ENCODE results near the gene KLC4.
"Not testable (repeated sequence)": the region's sequence is repeated elsewhere in the genome, so short reads cannot be mapped to it uniquely, and the experiment has no call there.

The KLC4 gene

DNA sequence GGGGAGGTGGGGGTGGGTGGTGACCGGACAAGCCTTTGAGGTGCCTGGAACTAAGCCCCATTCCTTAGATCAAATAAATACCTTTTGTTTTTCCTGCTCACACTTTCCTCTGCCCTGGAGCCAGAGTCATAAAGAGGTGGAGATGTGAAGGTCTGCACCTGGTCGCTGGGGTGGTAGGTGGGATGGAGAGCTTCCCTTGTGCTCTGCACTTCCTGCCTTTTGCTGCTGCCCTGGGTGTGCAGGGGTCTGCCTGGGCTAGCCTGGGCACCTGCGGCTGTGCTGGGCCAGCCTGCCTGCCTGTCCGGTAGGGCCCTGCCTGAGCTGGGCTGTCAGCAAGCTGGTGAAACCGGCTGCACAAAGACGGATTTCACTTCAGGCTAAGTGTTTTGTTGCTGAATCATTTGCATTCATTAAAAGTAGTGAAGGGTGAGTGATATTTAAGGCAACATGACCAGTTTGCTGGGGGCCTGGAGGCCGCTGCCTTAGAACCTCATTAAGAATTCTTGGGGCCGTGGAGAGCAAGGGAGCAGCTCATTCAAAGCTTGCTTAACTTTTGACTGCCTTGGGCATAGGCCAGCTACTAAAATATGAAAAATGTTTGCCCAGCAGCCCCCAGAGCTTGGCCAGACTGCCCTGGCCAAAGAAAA lies 37.1 kb downstream of the KLC4 start:
- no peak for DNase-seq

DNA sequence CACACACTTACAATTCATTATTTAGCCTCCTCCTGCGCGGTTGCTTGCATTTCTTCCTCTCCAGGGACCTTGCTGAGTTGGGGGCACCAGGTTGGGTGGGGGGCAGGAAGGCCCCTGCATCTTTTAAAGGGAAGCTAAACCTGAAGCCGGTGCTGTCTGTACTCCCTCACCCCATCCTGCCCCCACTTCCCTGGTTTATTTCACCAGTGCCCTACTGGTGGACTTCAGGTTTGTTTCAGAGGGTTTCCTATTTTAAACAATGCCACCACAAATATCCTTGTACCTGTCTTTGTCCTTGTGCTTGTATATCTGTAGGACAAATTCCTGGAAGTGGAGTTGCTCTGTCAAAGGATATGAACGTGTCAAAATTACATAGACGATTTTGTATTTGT lies 37.7 kb downstream of the KLC4 start:
- DNase-seq: no peak

DNA sequence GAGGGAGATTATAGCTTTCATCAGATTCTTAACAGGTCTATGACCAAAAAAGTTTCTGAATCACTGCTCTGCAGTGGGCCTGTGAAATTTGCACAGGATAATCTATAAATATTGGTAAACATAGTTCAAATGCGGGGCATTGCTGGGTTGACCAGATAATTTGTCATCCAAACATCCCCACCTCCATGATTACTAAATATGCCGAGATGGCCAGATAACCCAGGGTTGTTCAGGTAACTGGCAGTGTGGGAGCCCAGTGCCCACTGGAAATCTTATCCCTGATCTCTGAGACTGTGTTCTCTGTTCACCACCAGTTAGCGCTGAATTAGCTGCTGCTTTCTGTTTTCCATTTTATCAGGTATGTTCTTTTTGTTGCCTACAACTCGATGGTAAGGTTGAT lies 38.1 kb downstream of the KLC4 start:
- DNase-seq: no peak

DNA sequence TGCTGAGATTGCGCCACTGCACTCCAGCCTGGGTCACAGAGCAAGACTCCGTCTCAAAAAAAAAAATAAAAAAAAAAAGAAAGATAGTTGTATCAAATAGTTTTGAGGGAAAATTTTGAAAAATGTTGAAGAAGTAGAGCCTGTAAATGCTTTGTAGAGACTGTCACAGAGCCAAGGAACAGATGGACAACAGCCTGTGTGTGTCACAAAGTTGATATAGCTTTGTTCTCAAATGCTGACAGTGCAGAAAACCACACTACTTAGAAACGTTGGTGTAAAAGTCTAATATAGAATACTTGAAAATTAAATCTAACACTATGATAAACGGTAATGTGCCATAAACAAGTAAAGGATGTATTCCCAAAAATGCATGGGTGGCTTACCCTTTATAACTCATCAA lies 42.1 kb downstream of the KLC4 start:
- no peak for DNase-seq

DNA sequence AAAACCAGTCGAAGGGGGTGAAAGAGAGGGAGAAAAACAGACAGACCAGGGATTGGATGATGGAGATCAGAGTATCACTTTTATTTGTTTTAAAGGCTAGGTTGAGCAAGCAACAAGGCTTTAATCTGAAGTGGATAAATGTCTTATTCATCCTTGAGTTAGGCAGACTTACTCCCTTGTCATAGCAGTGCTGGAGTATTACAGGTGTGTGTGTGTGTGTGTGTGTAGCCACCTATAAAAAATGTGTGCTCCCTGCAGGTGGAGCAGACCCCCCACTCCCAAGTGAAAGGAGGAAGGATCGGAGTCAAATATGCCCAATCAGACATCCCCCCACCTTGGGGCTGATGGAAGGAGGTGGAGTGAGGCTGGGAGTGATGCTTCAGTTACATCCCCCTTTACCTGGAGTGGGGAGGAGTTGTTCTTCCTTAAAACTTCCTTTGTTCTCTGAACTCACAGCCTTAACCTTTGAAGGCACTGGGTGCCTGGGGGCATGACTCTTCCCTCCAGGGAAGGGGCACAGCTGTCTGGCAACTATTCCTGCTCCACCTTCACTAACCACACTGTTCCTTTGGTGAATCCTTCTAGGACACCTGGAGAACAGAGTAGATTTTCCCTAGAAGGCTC lies 43.9 kb downstream of the KLC4 start:
- DNase-seq: no peak

DNA sequence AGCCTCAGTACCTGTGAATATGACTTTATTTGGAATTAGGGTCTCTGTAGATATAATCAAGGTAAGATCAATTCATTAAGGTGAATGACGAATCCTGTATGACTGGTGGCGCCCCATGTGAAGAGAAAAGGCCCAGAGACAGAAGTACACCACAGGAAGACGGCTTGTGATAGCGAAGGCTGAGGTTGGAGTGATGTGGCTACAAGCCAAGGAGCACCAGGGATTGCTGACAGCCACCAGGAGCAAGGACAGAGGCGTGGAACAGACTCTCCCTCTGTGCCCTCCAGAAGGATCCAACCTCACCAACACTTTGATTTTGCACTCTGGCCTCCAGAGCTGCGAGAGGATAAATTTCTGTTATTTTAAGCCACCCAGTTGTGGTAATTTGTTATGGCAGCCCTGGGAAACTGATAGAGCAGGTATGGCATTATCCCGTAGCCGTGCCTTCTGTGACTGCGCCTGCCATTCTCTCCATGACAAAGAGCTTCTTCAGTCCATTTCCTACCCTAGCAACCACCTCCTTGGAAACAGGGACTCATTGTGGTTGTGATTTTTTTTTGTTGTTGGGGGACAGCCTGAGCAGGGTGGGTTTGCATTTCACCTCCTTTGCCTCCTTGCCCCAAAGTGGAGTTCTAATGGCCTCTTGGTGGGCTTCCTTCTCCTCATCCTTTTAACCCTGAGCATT lies 46.2 kb downstream of the KLC4 start:
- no peak for DNase-seq

DNA sequence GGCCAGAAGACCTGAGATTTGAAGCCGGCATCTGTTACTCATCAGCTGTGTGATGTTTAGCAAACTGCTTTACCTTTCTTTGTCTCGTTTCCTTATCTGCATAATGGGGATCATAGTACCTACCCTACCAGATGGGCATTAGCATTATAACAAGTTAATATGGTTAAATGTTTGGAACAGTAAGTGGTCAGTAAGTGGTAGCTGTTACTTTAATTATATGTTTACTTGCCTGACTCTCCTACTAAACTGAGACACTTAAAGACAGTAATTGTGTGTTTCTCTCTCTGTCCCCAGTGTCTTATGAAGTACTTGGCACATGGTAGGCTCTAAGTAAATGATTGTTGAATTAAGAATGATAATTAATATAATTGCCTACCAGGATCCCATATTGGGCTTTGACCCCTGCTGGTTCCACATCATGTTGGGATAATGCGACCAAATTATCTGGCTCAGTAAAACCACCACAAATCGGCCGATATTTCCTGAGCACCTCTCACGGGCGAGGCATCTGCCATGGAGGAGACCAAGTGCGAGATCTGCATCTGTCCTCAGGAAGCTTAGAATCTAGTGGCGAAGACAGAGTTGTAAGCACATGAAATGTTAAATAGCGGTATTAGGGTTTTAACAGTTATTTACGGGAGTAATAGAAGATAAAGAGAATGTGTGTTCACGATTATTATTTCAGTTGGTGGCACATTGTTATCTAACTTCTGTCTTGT lies 48.1 kb downstream of the KLC4 start:
- no peak for DNase-seq

DNA sequence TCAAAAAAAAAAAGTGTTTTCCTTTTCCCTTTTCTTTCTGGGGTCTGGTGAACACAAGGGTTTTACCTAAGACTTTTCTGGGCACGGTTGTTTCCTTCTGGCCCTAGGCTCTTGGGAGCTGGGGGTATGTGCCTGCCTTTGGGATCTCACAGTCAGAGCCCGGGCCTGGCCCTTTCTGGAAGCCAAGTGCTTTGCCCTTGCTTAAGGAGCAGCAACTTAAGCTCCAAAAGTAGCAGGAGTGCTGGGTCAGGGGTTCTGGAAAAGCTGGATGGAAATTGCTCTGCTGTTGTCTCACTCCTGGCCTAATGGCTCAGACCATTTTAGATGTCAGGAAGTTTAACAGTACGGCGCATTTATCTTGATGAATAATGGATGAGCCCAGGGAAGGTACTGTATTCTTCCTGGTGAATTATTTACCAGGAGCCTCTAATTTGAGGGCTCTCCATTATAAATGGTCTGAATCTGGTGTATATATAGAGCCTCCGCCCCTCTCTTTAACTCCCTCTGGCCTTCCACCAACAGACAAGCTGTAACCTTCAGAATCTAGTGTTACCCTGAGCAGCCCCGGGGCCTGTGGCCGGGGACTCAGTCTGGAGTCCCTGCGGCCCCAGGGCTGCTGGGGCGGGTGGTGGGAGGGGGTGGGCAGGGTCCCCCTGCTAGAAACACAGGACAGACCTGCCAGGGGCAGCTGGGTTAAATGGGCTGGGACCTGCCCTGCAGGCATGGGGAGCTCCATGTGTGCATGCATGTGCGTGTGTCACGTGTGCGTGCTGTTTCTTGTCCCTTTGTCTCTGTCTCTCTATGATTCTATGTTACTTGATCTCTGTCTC lies 54.2 kb downstream of the KLC4 start:
- no peak for DNase-seq

DNA sequence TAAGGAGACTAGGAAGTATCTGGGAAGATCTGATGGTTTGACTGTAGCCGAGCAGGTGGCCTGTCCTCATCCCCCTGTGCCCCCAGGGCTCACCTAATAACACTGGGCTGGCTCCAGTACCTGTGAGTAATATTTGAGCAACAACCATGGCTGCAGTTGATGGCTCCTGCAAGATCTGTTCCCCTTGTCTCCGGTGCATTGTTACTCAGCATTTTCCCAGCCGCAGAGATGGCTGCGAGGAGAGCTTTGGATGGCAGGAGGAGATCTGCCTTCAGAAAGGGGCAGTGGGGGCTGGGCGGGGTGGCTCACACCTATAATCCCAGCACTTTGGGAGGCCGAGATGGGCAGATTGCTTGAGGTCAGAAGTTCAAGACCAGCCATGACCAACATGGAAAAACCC lies 55.9 kb downstream of the KLC4 start:
- no peak for DNase-seq

DNA sequence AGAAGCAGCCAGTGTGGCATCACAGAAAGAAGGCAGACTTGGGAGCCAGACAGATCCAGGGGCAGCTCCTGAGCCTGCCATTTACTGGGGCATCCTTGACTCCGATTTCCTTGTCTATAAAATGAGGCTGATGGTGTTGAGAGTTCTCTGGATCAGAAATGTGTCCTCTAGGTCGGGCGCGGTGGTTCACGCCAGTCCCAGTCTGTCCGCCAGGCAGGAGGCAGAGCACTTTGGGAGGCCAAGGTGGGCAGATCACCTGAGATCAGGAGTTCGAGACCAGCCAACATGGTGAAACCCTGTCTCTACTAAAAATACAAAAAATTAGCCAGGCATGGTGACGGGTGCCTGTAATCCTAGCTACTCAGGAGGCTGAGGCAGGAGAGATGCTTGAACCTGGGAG lies 58.0 kb downstream of the KLC4 start:
- DNase-seq: not testable (repeated sequence)

DNA sequence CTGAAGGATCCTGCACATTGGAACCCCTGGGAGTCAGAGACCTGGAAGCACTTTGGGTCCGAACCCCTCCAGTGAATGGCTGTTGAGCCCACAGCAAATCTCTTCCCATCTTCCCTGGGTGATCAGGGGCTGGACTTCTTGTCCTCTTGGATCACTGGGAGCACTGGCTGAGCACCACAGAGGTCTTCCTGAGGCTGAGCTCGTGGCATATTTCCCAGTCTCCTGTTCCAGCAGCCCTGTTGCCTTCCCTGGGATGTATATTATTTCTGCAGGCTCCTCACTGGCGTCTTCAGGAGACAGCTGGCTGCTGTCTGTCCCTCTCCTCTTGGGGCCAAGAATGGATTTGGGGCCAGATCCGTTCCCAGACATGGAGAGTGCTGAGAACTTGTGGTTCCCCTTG lies 60.1 kb downstream of the KLC4 start:
- DNase-seq: no peak

DNA sequence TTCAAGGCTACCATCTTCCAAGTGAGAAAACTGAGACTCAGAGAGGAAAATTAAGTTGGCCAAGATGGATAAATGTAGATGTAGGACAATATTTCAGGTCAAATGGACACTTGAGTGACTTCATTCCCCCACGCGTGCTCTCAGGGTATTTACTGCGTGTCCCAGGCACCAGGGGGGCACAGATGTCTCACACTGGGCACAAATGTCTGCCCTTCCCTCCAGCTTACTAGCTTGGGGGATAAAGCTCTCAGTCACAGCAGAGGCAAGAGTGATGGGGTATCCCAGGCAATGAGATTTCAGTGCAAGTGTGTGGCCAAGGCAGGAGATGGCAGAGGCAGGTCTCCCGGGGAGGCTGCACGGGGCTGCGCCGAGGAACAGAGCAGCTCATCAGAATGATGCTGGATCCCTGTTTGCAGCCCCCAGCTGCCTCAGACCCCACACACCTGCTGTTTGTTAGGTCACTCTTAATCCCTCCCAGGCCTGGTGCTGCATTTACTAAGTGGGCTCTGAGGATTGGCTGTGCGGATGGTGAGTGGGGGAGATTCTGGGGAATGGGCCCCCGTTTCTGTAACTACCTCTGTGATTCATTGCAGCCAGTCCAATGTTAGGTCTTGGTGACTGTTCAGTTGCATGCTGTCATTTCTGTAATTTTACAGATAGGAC lies 60.8 kb downstream of the KLC4 start:
- DNase-seq: no peak

DNA sequence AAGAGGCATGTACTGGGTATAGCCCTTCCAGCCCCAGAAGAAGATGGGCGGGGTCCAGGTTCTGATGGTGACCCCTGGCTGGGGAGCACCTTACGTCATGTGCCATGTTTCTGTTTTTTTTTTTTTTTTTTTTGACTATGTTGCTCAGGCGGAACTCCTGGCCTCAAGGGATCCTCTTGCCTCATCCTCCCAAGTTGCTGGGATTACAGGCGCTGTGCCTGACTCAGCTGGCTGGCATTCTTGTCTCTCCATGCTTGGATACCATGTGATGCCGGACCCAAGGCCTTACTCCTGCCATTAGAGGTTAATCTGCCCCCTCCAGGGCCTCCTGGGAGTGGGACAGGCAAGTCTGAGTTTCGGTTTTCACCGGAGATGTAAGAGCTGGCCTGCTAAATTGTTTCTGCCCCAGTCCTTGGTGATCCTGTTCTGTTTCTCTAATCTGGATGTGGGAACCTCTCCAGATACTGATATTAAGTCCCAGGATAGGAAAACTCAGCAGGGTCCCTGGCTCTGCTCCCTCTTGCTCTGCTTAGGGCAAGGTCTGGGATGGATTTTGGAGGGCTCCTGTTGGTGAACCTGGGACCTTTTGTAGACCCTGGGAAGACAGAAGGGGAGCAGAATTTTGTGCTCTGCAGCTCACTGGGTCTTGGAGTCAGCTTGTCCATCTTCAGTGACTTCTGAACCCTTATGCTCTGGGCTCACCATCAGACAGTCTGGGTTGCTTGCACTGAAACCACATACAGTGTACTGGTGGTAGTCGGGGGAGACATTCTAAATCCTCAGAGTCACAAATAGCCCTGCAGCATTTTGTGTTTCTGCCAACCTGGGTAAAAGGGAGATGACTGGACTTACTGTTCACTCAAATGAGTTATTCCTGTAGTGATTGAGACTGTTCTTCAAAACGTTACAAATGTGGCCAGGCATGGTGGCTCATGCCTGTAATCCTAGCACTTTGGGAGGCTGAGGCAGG lies 61.8 kb downstream of the KLC4 start:
- DNase-seq: no peak

DNA sequence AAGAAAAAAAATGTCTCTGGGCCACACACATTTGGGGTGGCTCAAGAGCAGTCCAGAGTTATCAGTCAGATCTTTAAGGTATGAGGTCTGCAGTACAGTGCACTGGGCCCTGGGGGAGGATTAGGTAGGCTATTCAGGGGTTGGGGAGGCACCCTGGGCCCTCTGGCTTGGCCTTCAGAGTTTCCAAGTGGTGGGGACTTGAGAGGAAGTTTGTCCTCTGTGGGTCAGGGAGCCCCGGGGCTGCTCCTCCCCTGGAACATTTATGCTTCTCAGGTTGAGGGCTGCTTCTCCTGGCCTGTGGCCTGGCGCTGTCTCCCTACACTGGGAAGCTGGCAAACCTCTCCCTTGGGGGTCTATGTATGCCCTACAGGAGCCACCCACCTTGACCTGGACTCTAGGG lies 62.7 kb downstream of the KLC4 start:
- DNase-seq: no peak

DNA sequence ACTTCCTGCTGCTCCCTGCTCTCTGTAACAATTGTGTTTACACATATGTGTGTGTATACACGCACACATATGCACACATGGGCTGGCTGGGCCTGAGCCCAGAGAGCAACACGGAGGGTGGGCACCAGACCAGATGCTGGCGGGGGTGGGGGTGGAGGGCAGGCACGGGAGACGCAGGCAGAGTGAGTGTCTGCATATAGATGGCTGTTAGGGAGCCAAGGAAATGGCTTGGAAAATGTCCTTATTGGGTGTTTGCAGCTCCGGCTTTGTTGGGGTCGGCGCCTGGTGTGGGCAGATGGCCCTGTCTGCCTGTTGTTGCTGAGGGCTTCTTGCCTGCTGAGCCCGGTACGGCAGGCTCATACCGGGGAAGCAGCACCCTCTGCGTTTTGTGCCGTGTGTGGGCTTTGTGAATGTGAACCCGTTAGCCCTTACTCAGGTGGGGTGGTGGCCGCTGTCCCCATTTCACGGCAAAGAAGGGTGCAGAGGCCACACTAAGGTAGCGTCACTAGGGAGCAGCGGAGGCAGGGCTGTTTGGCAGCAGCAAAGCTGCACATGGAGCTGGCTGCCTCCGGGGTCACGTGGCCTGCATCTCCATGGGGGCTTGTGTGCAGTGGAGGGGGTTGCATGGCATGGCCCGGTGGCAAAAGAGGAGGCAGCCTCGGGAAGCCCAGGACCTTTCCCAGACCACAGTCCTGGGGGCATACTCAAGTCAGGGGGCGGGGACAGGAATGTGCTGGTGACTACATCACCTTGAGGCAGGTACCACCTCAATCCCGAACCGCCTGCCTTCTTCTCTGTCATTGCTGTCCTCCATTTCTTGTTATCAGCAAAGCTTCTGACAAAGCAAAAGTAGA lies 64.3 kb downstream of the KLC4 start:
- no peak for DNase-seq

DNA sequence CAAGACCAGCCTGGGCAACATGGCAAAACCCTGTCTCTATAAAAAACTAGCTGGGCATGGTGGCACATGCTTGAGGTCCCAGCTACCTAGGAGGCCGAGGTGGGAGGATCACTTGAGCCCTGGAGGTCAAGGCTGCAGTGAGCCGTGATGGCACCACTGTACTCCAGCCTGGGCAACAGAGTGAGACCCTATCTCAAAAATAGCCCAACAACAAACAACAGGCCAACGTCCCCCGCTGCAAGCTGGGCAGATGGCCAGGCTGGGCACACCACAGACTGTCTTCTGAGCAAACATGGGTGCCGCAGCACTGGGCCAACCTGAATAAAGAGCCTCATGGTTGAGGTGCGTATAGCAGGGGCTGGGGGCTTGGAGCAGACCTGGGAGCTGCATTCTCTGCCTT lies 65.0 kb downstream of the KLC4 start:
- DNase-seq: no peak

Measured in activated gamma-delta T cell (primary cell).